Stimulated activated CD8-positive, alpha-beta memory T cell treated with anti-CD3 and anti-CD28 coated beads, Interleukin-7, amount 100 ng/mL, for 1 hour (primary cell): ENCODE data around the gene IKBKE.

Experiments used
- DNase-seq, 2 donors: peaks; one replicate each; pipeline ENCODE4 v3.0.0-alpha.2; 2020; ENCODE audit warnings: low read depth in 2 of 2

Gene IKBKE

DNA sequence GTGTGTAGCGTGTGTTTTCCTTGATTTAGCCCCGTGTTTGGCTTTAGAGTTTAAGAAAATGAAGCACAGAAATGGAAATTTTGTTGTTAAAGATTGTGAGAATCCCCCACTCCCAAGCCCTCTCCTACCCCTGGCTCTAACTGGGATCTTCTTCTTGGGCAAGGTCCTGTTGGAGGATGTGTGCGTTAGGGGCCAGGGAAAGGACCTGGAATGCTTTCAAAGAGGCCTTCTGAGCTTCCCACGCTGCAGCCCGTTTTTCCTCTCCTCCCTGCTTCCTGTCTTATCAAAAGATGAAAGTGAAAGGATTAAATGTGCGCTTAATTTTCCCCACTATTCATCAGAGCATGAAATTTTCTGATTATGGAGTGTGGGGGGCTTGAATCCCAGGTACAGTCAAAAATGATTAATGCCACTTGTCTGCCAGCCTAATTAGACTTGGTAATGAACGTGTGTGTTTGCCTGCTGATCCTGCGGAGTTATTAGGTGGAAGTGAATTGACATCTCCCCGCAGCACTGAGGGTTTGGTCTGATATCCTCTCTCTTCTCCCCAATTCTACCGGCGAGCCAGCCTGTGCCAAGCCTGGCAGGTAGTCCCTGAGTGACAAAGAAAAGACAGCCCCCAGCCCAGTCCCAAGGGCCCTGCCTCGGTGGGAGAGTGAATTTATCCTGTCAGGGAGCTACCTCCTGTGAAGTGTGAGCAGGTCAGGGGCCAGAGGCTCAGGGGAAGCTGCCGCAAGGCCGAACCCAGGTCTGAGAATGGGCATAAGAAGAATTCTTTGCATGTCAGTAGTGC lies 42.0 kb downstream of the IKBKE start:
- no peak for DNase-seq

DNA sequence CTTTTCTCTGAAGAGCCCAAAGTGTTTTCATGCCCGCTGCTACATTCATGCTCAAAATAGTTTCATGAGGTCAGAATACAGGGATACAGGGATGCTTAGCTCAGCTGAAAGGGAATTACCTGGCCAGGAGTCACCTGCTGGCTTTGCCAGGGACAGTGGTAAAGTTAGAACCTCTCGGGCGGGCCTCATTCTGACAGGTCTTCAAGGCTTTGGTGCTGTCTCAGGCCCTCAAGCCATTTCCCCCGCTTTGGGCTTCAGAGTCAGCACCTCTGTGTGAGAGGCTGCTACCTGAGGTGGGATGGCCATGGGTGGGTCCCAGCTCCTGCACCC lies 42.5 kb downstream of the IKBKE start:
- no peak for DNase-seq

DNA sequence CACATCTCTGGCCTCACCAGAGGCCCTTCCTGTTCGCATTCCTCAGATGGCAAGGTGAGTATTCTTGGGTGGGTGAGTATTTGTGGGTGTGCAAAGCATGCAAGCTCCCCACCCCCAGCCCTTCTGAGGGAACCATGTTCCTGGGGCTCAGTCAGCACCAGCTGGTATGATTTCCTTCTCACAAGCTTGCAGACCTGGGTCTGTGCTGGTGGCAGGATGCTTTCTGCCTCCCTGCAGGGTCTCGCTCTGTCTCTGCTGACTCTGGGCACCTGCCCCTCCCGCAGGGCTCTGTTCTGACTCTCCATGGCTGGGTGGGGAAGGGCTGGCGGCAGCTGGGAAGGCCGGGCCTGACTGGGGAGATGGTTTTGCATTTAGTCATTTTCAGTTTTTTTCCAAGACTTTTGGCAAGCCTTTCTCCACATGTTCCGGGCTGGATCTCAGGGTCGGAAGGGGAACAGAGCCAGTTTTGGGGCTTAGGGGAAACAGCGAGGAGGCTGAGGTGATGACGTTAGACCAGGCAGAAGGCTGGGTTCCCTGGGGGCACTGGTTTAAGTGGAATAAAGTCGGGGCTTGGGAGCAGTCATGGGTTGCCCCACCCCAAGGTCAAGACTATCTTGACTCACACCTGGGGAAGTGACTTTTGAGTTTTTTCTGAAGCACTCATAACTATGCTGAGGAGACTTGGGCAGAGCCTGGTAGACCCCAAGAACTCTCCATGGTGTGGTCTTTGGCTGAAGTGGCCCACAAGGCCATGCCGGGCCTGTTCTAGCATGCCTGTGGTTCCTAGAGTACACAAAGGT lies 43.2 kb downstream of the IKBKE start:
- DNase-seq: no peak

DNA sequence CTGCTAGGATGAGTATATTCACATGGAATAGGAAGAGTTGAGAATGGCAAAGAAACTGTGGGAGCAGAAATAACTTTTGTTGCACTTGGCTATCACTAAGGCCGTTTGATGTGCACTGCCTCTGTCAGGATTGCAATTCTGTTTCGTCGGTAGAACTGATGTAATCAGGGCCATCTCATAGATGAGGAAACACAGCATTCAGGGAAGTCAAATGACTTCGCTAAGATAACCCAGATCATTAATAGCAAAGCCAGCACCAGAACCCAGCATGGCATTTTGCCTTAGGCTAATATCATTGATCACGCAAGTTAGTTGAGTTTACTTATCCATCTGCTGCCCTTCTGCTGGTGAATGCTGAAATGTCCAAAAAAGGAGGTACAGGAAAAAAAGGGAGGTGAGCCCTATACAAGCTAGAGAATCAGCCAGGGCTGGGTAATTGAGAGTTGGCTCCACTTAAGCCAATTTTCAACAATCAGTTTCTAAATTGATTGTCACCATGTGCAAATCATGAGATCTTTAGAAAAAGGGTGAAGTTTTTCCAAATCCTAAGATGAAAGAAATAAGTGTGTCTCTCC lies 44.6 kb downstream of the IKBKE start:
- no peak for DNase-seq

DNA sequence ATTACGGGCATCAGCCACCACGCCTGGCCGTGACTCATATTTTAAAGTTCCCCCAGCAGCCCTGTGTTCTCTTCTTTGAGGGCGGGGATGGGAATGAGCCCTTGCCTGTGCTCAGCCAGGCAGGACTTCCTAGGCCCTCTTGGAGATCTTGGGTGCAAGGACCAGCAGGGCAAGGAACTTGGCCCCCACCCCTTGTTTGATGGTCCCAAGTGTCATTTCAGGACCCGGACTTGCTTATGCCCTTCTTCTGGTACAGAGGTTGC lies 46.4 kb downstream of the IKBKE start:
- DNase-seq: no peak

DNA sequence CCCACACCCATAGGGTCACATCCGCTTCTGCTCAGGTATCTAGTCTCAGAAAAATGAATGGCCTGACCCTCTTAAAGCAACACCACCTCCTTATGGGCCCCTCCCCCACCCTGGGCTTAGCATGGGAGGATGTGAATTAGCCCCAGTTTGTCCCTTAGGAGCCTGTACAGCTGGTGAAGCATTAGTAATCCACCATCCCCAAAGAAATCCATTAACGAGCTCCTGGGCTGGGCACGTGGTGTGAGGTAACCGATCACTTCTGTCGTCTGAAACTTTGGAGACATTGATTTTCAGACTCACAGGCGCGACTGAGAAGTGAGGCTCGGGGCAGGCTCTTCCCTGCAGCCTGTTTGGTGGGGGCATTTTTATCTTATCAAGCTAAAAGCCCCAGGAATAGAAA lies 47.5 kb downstream of the IKBKE start:
- no peak for DNase-seq

DNA sequence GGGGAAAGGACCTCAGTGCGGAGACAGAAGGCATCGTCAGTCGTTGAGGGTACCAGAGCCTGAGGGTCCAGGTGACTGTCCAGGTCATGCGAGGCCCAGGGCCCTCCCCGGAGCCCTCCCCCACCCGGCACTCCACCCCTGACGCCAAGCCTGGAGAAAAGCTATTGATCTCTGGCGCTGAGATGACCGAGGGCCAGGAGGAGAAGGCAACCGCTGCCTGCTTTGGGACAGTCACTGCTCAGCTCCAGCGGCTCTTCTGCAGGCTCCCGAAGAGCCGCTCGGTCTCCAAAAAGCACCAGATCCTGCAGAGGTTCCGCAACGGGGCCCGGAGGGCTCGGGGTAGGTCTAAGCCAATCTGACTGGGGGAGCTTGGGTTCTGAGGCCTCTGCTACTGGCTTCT lies 47.9 kb downstream of the IKBKE start:
- DNase-seq: no peak

DNA sequence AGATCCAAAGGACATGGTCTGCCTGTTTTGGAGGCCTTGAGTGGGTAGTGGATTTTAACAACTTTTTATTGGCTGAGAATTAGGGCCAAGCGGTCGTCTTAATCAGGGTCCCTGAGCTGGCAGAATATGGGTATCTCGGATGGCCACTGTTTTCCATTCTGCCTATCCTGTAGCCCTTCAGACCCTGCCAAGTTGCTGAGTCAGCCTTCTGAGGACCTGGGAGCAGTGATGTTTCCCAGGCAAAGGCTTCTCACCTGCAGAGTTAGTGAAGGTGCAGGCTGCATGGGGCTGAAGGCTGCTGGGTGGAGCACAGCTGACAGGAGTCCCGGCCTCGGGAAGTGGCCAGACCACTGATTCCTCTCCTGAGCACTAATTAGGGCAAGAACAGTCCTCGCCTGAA lies 48.5 kb downstream of the IKBKE start:
- DNase-seq: no peak

DNA sequence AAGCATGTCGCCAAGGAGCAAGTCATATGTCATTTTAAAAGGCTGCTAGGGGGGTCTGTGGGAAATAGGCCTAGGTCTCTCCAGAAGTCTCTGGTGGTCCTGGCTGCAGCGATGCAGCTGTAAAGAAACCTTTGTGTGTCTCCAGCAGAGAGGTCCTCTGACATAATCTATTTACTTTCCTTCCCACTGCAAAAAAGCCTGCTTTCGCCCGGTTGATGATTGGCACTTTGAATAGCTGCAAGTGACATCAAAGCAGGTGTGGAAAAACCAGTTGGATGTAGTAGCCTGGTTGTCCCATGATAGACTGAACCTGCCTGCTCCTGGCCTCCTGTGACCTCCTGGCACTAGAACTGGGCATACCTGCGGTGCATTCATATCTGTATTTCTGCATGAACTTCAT lies 50.9 kb downstream of the IKBKE start:
- no peak for DNase-seq

DNA sequence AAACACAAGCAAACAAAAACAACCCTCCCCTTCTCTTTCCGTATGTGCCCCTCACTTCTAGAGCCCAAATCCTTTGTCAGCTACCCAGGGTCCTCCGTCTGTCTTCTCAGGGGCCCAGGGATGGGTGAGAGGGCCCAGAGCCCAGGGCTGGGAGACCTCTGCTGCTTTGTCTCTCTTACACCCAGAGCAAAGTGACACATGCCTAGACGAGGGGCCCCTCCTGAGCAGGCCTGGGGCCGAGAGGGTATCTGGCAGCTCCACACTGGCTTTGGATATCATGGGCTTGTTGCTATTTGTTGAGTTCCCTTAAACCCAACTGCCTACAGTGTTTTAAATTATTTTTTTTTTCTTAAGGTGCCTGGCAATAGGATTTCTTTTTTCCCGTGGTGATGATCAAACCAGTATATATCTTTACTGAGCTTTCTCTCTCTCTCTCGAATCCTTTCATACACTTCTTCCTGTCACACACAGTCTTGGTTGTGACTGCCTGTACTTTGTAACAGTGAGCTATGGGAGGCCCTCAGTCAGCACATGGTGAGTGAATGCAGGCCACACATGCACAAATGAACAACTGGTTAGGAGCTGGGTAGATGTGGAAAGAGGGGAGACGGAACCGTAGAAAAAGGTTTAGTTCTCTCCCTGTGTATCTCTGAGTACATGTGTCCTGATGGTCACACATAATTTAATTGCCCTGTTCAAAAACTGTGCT lies 51.6 kb downstream of the IKBKE start:
- no peak for DNase-seq

DNA sequence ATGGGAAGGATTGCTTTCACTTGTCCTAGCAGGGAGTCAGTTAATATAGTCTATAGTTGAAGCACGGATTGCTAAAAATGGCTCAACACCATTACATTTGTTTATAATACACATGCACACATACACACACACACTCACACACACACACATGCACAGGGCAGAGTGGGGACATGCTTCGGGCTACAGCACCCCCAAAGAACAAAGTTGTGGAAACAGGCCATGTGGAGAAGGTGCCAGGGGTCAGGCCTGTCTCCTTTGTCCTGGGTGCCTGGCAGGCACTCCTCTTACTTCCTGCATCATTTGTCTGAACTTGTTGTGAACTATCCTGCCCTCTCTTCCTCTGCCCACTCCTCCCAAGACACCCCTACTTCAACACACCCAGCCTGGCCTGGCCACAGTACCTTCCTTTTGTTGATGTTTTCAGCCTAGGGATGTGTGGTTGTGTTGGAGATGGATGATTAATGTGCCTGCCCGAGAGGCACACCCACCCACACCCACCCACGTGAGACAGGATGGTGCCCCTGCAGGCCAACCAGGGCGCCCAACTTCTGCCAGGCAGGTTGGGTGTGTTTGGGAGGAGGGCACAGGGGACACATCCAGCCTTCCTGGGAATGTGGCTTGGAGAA lies 54.6 kb downstream of the IKBKE start:
- no peak for DNase-seq

DNA sequence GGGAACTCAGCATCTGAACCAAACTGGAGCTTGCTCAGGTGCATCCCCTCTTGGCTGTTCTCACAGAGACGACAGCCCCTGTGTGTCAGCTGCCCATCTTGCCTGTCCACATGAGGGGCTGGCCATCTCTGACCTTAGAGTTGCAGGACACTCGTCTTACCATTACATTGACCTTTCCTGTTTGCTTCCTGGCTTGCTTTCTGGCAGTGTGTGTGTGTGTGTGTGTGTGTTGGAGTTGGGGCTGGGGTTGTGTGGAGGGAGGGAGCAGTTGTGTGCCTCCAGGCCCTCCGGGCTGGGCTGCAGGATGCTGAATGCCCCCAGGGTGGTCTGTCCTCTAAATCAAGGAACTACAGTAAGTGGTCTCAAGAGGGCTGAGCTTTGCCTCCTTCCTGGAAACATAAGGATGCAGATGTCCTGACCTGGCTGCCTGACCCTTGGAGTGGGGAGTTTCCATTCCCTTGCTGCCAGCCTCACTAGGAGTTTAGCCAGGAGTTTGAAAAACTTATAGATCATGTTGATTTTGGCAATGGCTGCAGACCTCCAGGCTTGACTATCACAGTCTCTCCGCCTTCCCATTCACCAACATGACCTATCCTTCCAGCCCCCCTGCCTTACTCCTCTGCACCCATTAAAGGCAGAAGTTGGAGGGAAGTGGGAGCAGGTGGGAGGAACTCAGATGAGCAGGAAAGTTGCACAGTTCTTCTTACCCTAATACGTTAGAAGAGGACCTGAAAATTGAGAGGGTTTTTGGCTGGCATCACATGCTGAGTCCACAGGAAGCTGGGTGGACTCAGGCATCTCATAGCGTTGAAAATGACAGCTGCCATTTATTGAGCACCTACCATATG lies 56.0 kb downstream of the IKBKE start:
- DNase-seq: no peak

DNA sequence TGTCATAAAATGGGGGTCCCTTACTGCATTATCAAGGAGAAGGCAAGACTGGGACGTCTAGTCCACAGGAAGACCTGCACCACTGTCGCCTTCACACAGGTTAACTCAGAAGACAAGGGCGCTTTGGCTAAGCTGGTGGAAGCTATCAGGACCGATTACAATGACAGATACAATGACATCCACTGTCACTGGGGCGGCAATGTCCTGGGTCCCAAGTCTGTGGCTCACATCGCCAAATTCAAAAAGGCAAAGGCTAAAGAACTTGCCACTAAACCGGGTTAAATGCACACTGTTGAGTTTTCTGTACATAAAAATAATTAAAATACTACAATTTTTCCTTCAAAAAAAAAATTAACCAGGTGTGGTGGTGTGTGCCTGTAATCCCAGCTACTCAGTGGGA lies 59.1 kb downstream of the IKBKE start:
- no peak for DNase-seq

DNA sequence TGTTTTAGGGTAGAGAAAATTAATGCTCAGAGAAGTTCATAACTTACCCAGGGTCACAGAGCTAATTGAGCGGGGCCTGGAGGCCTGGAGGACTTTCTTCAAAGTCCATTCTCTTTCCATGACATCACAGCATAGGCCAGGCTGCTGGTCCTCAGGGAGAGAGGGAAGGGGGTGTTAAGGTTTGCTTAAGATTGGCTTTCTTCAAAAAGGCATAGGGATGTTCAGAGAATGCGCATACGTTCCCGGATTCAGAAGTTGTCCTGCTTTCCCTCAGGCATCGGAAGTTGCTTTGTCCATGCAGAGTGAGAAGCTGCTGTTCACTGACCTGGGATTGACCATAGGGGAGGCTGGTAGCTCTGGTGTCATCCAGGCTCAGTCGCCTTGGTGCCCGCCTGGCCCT lies 62.1 kb downstream of the IKBKE start:
- DNase-seq: no peak

DNA sequence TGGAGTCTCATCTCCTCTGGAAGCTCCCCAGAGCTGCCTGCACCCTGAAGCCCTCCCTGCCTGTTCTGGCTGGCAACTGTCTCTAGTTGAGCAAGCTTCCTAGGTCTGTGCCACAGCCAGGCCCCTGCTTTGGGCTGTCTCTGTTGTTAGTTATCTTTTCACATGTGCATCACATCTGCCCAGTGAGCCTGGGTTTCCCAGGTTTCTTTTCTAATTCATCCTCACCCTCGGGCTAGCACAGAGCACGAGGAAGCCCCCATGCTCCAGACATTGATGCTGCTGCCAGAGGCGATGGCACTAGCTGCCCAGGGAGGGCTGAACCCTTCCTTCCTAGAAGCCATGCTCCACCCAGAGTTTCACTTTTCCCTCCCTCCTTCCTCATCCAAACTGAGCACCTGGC lies 64.3 kb downstream of the IKBKE start:
- DNase-seq: no peak

DNA sequence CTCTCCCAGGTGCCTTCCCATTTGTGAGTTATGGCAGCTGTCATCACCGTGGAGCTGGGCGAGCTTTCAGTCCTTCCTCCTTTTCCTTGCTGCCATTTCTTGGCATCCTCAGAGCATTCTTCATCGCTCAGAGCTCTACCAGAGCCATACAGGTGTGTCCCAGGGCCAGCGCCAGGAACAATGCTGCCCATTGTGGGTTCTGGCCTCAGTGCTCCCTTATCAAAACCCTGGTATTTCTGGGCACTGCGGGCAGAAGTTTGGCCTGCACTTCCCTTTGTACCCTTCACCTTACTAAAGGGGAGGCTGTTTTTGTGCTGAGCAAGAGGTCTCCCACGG lies 65.5 kb downstream of the IKBKE start:
- no peak for DNase-seq

DNA sequence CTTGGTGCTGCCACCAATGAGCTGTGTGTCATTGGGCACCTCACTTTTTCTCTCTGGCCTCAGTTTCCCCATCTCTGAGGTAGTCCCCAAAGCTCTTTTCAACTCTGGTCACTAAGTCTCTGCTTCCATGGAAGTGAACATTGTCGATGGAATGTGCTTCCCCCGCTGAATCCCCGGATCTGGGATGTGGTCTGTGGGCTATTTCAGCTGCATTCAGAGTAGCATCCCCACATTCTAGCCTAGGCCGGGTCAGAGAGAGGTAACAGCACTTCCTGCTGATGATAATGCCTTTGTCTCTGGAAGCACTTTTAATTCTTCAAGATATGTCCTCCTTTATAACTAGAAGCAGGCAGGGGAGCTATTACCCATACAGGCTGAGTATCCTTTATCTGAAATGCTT lies 66.9 kb downstream of the IKBKE start:
- no peak for DNase-seq

DNA sequence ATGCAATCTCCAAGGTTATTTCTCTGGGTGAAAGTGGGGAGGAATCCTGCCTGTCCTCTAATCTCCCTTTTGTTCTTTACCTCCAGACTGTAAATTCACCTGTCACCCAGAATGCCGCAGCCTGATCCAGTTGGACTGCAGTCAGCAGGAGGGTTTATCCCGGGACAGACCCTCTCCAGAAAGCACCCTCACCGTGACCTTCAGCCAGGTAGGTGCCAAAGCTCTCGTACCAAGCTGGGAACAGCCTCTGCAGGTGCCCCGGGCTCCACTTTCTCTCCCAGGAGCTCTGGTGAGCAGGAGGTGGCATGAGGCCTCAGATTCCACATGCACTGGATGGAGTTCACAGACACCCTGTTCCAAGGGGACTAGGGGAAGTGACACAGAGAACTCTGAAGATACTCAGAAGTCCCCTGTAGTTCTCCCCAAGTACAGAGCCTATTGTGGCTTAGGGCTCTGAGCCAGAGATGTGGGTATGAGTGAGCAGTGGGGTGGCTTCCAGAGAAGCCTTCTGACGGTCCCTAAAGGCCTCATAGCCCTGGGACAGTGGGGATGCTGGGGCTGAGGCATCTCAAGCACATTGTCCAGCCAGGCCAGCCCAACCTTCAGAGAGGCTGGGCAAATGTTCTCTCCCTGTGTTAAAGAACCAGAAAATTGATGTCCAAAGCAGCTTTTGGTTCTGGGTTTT lies 68.0 kb downstream of the IKBKE start:
- DNase-seq: no peak

DNA sequence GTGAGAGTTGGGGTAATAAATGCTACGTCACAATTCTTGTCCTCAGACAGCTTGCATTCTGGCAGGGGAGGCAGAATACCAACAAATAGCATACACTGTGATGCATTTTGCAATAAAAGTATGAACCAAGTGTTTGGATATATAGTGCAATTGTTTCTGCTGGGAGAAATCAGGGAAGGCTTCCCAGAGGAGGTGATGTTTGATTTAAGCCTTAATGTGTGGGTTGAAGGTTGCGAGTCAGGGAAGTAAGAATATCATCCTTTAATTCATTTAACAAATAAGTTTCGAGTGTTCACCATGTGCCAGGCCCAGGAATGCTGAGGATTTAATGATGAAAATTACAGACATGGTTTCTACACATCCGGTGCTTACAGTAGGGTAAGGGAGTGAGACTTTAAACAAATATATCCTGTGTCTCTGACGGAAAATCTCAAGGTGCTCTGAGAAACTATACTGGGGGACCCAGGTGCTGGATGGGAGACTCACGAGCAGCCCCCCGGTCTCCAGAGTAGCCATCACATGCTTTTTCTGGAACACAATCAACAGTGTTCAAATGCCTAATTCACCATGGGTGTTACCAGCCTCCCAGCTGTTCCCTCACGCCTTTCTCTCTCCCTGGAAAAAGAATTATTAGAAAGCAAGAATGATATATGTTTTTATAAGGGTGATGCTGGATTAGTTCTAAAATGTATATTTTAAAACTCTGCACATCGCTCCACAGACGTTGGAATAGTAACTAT lies 68.8 kb downstream of the IKBKE start:
- DNase-seq: no peak

DNA sequence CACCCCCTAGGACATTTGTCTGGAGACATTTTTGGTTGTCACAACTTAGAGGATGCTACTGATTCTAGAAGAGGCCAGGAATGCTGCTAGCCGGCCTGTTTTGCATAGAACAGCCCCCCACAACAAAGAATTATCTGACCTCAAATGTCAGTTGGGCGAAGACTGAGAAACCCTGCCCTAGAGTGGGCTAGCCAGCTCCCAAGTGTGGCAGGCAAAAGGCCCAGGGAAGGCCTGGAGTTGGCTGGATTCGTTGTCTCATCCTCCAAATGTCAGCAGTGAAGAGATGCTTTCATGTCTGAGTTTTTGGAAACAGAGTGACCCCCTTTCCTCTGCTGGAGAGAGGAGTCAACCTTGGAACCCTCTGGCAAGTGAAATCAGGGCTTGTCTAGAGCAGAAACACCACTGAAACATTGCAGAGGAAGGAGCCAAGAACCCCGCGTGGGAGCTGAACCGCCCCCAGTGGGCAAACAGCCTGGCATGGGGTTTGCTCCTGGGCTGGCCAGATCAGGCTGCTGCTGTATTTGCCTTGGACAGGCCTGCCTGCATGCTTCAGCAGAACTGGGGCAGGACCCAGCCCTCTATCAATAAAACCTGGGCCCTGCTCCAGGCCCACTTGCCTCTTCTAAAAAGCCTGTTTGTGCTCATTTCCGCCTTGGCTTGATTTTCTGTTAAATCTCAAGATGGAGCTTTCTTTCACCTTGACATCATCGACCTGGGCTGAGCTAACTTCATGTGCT lies 69.9 kb downstream of the IKBKE start:
- DNase-seq: no peak
